H1 (cell line): ENCODE measurements around the gene NME8. TPM values are rescaled to one million over a fixed set of nuclear protein-coding genes. Genes with fewer than 3 reads are reported as not detected.

Source experiments
- BRCA1 ChIP-seq: IDR thresholded peaks from 2 replicates; pipeline ENCODE4 v1.6.1; 2012; ENCODE audit warnings: low read depth, low read length, improper control_type of control experiment
- POU5F1 ChIP-seq: IDR thresholded peaks from 2 replicates; pipeline ENCODE4 v1.6.1; 2011; ENCODE audit warnings: low read depth, mild to moderate bottlenecking, low read length, moderate library complexity
- TCF12 ChIP-seq: IDR thresholded peaks from 2 replicates; pipeline ENCODE4 v1.6.1; 2011; ENCODE audit warnings: low read depth, mild to moderate bottlenecking, low read length
- polyA plus RNA-seq, 7 experiments: library from polyadenylated mRNA; depleted of rRNA in 3 of 7; stranded (reverse) in 5 of 7; unstranded in 2 of 7; fragments of >200 nt in 5 of 7; fragments of 200-250 nt in 2 of 7; gene quantifications; 1 replicate in 5 of 7; 2 replicates in 1 of 7; 4 replicates in 1 of 7; pipeline versions ENCODE4 v1.2.1 to v1.2.3, GENCODE V29; 2011 to 2013; ENCODE audit warnings: missing spikeins in 2 of 7, mixed read lengths in 2 of 7
- total RNA-seq: library from RNA; stranded (reverse); fragmentation: NEBNext Ultra II Directional; extraction: Animal tissue kit (Norgen Biotek cat#: 25700); gene quantifications from 2 replicates; pipeline ENCODE4 v1.2.1, GENCODE V29; 2021

Gene NME8
- total and polyA plus RNA-seq, 2 of the 8 experiments (the other 6 are each of a cell fraction or from before 2014, with no cell fraction given) = 0.22 to 0.44 TPM

DNA sequence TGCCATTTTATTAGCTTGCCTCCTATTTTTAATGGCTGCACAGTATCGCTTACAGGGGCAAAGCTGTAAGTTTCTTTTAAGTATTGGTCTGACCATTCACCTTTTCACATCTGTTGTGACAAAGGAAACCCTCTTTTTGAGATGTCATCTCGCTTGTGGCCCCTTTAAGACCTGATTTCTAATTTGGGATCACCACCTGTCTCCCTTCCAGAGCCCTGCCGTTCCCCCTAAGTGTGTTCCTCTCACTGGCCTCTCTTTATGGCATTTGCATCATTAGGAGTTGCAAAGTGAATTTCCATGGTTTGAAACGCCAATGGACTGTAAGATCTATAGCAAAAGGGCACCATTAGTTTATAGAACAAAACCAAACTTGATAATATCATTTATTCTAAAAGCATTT lies 73.5 kb downstream of the NME8 start (continued):
- TF ChIP-seq POU5F1 (no peak), BRCA1 (no peak), TCF12 (no peak)
